Neutrophil (primary cell): Measurements from ENCODE around the gene FHOD1.

Experiments used
- H3K27ac ChIP-seq: fragments of 200-600 bp; sonication (generic); 2 replicates; pipeline ENCODE4 v1.5.1; 2016; ENCODE audit warnings: mild to moderate bottlenecking, moderate library complexity
- H3K27me3 ChIP-seq: fragments of 200-600 bp; sonication (generic); 2 replicates; pipeline ENCODE4 v1.6.0; 2016; ENCODE audit warnings: mild to moderate bottlenecking
- H3K36me3 ChIP-seq: fragments of 200-600 bp; sonication (generic); 2 replicates; pipeline ENCODE4 v1.5.1; 2017
- H3K4me1 ChIP-seq, 2 experiments: fragments of 200-600 bp in 1 of 2; sonication (generic) in 1 of 2; 1 replicate in 1 of 2; 2 replicates in 1 of 2; pipeline versions ENCODE4 v1.5.1 to v1.6.1; 2013 to 2016; ENCODE audit warnings: low read depth in 1 of 2, low read length in 1 of 2, mild to moderate bottlenecking in 1 of 2, moderate library complexity in 1 of 2; ENCODE audit not compliant: control insufficient read depth in 1 of 2, insufficient read depth in 1 of 2
- H3K4me3 ChIP-seq, 2 experiments: fragments of 200-600 bp in 1 of 2; sonication (generic) in 1 of 2; 1 replicate in 1 of 2; 2 replicates in 1 of 2; pipeline ENCODE4 v1.5.1; 2013 to 2016; ENCODE audit warnings: low read depth in 1 of 2, low read length in 1 of 2, mild to moderate bottlenecking in 1 of 2, moderate library complexity in 1 of 2
- H3K9me3 ChIP-seq: fragments of 200-600 bp; sonication (generic); 2 replicates; pipeline ENCODE4 v1.5.1; 2016
- TF ChIP-seq, protein P1 (sequence below): fragments of 200-600 bp; sonication (generic); IDR thresholded peaks from 2 replicates; pipeline ENCODE4 v1.5.1; 2016; ENCODE audit warnings: antibody characterized with exemption

Gene FHOD1

DNA sequence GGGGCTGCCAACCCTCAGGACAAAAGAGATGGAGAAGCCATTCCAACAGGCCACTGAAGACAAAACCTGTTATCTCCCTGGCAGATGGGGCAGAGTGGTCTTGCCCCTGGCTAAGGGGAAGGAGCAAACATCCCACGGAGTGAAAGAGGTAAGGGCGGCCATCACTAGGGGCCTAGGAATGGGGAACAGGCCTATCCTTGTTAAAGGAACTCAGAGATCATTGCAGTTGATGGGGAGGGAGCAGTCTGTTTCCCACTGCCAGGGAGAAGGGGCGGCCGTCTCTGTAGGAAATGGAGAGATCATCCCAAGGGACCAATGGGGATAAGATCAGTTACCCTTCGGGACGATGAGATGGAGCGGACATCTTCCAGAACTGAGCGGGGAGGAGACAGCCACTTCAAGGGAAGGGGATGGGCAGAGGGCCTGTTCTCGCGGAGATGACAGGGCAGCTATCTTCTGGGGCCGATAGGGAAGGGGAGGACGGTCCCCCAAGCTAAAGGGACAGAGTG, 20.9 kb downstream of the FHOD1 start:
- Histone ChIP-seq H3K4me1 (peaks cover 16 to 17% of the 10 kb centered on the region in 2 experiments), H3K27ac (peak overlapping the region; percentile 86), H3K36me3 (peaks cover 32% of the 10 kb centered on the region), H3K9me3 (no peaks in the 10 kb centered on the region), H3K27me3 (no peaks in the 10 kb centered on the region), H3K4me3 (peak overlapping the region; percentile 65 to 84)
- TF ChIP-seq, protein P1, sequence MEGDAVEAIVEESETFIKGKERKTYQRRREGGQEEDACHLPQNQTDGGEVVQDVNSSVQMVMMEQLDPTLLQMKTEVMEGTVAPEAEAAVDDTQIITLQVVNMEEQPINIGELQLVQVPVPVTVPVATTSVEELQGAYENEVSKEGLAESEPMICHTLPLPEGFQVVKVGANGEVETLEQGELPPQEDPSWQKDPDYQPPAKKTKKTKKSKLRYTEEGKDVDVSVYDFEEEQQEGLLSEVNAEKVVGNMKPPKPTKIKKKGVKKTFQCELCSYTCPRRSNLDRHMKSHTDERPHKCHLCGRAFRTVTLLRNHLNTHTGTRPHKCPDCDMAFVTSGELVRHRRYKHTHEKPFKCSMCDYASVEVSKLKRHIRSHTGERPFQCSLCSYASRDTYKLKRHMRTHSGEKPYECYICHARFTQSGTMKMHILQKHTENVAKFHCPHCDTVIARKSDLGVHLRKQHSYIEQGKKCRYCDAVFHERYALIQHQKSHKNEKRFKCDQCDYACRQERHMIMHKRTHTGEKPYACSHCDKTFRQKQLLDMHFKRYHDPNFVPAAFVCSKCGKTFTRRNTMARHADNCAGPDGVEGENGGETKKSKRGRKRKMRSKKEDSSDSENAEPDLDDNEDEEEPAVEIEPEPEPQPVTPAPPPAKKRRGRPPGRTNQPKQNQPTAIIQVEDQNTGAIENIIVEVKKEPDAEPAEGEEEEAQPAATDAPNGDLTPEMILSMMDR, result no peak

- TF ChIP-seq, protein P1, result no peak
- Histone ChIP-seq H3K9me3 (no peaks in the 10 kb centered on the region), H3K4me1 (peaks cover 16 to 17% of the 10 kb centered on the region in 2 experiments), H3K27me3 (no peaks in the 10 kb centered on the region), H3K4me3 (no peak overlapping the region), H3K27ac (no peak overlapping the region), H3K36me3 (peaks cover 9% of the 10 kb centered on the region)
Measured at GRCh38 chr16:67223992-67224391, 23.3 kb downstream of the FHOD1 start.

- TF ChIP-seq, protein P1, result no peak
- no peaks in the 10 kb centered on the region for H3K9me3 ChIP-seq
- peak overlapping the region; percentile 69 for H3K27ac ChIP-seq
- peaks cover 27 to 30% of the 10 kb centered on the region in 2 experiments for H3K4me1 ChIP-seq
- no peaks in the 10 kb centered on the region for H3K27me3 ChIP-seq
- no peak overlapping the region for H3K4me3 ChIP-seq
- H3K36me3 ChIP-seq, result no peaks in the 10 kb centered on the region
Measured at GRCh38 chr16:67216612-67217490, 30.4 kb downstream of the FHOD1 start.

- no peak overlapping the region for H3K4me3 ChIP-seq
- H3K9me3 ChIP-seq, result no peaks in the 10 kb centered on the region
- H3K36me3 ChIP-seq, result peaks cover 9% of the 10 kb centered on the region
- H3K27ac ChIP-seq, result no peak overlapping the region
- H3K4me1 ChIP-seq, result peaks cover 27 to 30% of the 10 kb centered on the region in 2 experiments
- TF ChIP-seq, protein P1, result no peak
- no peaks in the 10 kb centered on the region for H3K27me3 ChIP-seq
Measured at GRCh38 chr16:67215706-67216105, 31.6 kb downstream of the FHOD1 start.

DNA sequence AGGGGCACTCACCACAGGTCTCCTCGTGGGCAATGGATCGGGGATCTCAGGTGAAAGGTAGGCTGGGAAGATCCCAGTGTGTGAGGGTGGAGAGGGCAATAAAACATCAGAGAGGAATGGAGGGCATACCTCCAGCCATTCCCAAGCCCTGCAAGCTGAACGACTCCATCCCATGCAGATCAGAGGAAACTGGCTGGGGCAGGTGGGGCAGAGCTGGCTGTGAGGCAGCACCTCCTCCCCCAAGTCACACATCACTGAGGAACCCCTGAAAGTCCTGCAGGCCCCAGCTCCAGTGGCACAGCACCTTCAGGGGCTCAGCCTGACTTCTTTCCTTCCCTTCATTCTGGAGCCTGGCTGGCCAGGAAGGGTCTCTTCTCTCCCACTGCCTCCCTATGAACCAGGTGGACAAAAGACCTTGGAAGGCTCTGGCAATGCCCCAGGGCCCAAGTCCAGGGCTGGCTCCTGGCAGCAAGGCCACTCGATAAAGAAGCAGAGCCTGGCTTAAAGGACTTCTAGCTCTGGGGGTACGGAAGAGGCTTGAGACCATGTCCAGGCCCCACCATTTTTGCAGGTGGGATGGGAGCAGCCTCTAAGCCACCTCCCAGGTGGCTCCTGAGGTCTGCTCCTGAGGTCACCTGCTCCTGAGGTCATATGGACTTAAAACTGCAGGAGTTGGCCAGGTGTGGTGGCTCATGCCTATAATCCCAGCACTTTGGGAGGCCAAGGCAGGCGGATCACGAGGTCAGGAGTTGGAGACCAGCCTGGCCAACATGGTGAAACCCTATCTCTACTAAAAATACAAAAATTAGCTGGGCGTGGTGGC, 33.9 kb downstream of the FHOD1 start:
- Histone ChIP-seq H3K9me3 (no peaks in the 10 kb centered on the region), H3K4me1 (peaks cover 27 to 30% of the 10 kb centered on the region in 2 experiments), H3K27ac (no peak overlapping the region), H3K36me3 (peaks cover 15% of the 10 kb centered on the region), H3K27me3 (no peaks in the 10 kb centered on the region), H3K4me3 (no peak overlapping the region)
- TF ChIP-seq, protein P1, result no peak
